Ascending aorta (tissue), 2 donors: ENCODE data around the gene HS3ST4. TPM values are rescaled to one million over a fixed set of nuclear protein-coding genes. Genes with fewer than 3 reads are reported as not detected.

Source experiments
- DNase-seq, 2 donors: peaks; one replicate each; pipeline ENCODE4 v3.0.0-alpha.2; 2019; ENCODE audit warnings: low spot score in 2 of 2
- H3K27ac ChIP-seq, 2 donors: fragments of 200-600 bp; sonication (generic); one replicate each; pipeline ENCODE4 v1.5.1; 2016 to 2017; ENCODE audit warnings: mild to moderate bottlenecking in 1 of 2
- H3K27me3 ChIP-seq: fragments of 200-600 bp; sonication (generic); one replicate; pipeline ENCODE4 v1.5.1; 2017
- H3K36me3 ChIP-seq, 2 donors: fragments of 200-600 bp; sonication (generic); one replicate each; pipeline ENCODE4 v1.5.1; 2016
- H3K4me1 ChIP-seq, 2 donors: fragments of 200-600 bp; sonication (generic); one replicate each; pipeline ENCODE4 v1.5.1; 2016 to 2017; ENCODE audit warnings: mild to moderate bottlenecking in 1 of 2
- H3K4me3 ChIP-seq, 2 donors: fragments of 200-600 bp; sonication (generic); one replicate each; pipeline ENCODE4 v1.5.1; 2016 to 2017; ENCODE audit warnings: mild to moderate bottlenecking in 1 of 2
- H3K9me3 ChIP-seq, 2 donors: fragments of 200-600 bp; sonication (generic); one replicate each; pipeline ENCODE4 v1.5.1; 2016
- CTCF ChIP-seq, 3 experiments: fragments of 200-600 bp in 2 of 3; fragments of 450-650 bp in 1 of 3; sonication (generic) in 2 of 3; IDR thresholded peaks; one replicate each; pipeline ENCODE4 v1.5.1; 2016 to 2019; ENCODE audit warnings: antibody characterized with exemption in 3 of 3, mild to moderate bottlenecking in 1 of 3, moderate library complexity in 1 of 3
- intact Hi-C: fragments of 100-400 bp; cut with DNase I; formaldehyde crosslinking; loops from one replicate; pipeline ENCODE4 v1.15.1; 2023
- total RNA-seq: library from RNA; depleted of rRNA; stranded (reverse); fragments of >200 nt; gene quantifications from one replicate; pipeline ENCODE4 v1.1.0, GENCODE V29; 2016

Gene HS3ST4
- total RNA-seq, 1 donor from 2014 or later = not detected

GRCh38 chr16:26050472-26050871 is 358.7 kb downstream of the HS3ST4 start:
- Histone ChIP-seq H3K4me1 (no peaks in the 10 kb centered on the region), H3K9me3 (no peaks in the 10 kb centered on the region), H3K4me3 (no peak overlapping the region), H3K27ac (no peak overlapping the region), H3K27me3 (no peaks in the 10 kb centered on the region), H3K36me3 (no peaks in the 10 kb centered on the region)
- intact Hi-C loops = no loop called here
- DNase-seq = no peak
- TF ChIP-seq CTCF (IDR thresholded peaks at IDR 0.05) = no peak

DNA sequence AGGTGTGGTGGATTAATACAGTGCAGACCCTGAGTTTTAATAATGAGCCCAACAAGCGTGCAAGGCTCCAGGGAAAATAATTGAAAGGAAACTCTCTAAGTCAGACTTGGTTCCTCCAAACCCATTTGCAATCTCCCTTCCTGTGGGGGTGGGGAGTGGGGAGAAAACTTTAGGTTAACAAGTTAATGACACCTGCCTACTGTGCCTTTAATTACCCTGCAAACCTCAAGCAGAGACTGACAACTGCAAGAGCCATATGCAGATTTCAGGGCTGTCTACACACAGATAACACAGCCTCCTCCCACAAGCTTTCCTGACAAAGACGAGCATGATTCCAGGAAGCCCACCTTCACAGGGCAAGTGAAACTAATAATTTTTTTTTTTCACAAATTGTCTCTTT is 359.3 kb downstream of the HS3ST4 start:
- H3K4me1 ChIP-seq = no peaks in the 10 kb centered on the region
- no peak for TF ChIP-seq CTCF (IDR thresholded peaks at IDR 0.05)
- no peak overlapping the region for H3K4me3 ChIP-seq
- no peaks in the 10 kb centered on the region for H3K27me3 ChIP-seq
- no peaks in the 10 kb centered on the region for H3K36me3 ChIP-seq
- H3K9me3 ChIP-seq = no peaks in the 10 kb centered on the region
- DNase-seq = no peak
- intact Hi-C loops = no loop called here
- no peak overlapping the region for H3K27ac ChIP-seq

DNA sequence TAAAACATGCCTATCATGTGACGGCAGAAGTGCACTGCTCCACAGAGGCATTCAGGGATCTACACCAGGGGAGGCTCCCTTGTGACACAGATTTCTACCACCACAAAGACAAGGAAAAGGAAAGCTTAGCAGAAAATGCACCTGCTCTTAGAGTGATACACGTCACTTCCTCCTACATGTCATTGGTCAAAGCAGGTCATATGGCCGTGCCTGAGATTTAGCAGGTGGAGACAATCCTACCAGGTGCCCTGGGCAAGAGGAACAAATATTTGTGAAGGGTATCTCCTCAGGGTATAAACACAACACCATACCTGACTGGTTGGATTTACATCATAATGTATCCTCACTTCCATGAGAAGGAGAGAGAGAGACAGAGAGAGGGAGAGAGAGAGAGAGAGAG is 362.1 kb downstream of the HS3ST4 start:
- Histone ChIP-seq H3K27me3 (no peaks in the 10 kb centered on the region), H3K36me3 (no peaks in the 10 kb centered on the region), H3K27ac (no peak overlapping the region), H3K4me3 (no peak overlapping the region), H3K9me3 (peaks cover 0 to 4% of the 10 kb centered on the region in 2 donors), H3K4me1 (no peaks in the 10 kb centered on the region)
- no peak for TF ChIP-seq CTCF (IDR thresholded peaks at IDR 0.05)
- DNase-seq = no peak
- intact Hi-C loops = no loop called here

DNA sequence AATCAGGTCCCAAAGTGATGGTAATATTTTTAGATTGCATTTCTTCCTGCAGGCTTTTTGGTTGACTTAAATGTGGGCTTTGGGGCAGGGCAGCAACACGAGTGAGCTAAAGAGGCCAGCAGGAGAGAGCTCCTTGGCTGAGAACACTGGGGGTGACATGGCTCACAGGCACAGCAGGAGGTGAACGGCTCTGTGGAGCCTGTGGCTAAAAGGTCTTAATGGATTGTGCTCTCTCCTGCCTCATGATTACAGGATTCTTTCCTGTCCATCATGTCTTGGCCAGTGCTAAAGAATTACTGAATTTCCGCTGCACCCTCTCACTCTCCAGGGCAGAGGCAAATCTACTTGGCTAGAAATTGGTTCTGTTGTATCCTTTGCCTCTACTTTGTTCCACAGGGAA is 366.6 kb downstream of the HS3ST4 start:
- Histone ChIP-seq H3K27me3 (no peaks in the 10 kb centered on the region), H3K4me3 (no peak overlapping the region), H3K27ac (no peak overlapping the region), H3K9me3 (peaks cover 0 to 4% of the 10 kb centered on the region in 2 donors), H3K4me1 (no peaks in the 10 kb centered on the region), H3K36me3 (no peaks in the 10 kb centered on the region)
- TF ChIP-seq CTCF (IDR thresholded peaks at IDR 0.05) = no peak
- DNase-seq = no peak
- intact Hi-C loops = no loop called here

DNA sequence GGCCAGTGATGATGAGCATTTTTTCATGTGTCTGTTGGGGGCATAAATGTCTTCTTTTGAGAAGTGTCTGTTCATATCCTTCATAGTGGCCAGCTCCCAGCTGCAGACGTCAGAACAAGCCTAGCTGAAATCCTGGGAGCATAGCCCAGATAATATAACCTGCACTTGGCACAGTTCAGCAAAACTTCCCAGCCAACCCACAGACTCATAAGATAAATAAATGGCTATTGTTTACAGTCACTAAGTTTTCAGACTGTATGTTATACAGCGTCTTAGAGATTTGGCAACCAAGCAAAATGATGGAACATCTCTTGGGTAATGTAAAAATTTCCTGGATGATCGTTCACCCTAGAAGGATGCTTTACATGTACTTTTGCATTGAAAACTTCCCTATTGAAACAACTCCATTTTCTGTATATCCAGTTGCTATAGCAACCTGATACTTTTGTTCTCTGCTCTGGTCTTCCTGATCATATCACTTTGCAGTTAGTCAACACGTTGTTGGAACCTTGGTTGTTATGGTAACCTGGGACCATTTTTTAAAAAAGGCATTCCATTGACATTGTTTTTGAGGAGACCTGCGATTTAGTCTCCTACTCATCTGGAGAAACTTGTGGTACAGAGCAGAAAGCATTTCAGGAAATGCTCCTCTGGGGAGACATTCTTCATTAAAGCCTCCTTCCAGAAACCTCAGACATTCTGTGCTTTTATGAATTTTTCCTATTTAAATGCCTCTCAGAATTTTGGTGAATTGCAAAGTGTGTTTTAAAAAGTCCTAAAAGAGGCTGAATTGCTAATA is 378.7 kb downstream of the HS3ST4 start:
- intact Hi-C loops = no loop called here

More for the DNA sequence above, 378.7 kb downstream of the HS3ST4 start:
- Histone ChIP-seq H3K4me3 (no peak overlapping the region), H3K4me1 (no peaks in the 10 kb centered on the region), H3K27me3 (no peaks in the 10 kb centered on the region), H3K9me3 (no peaks in the 10 kb centered on the region), H3K27ac (no peak overlapping the region), H3K36me3 (no peaks in the 10 kb centered on the region)
- no peak for DNase-seq
- TF ChIP-seq CTCF (IDR thresholded peaks at IDR 0.05) = no peak
